GM12873 (cell line): Measurements from ENCODE around the gene LFNG.

Source experiments
- TF ChIP-seq, protein P1 (sequence below): IDR thresholded peaks from 2 replicates; pipeline ENCODE4 v1.5.1; 2012; ENCODE audit warnings: low read depth, mild to moderate bottlenecking, moderate library complexity, low read length, control low read depth; ENCODE audit not compliant: insufficient read depth; ENCODE audit errors: missing control alignments

Gene LFNG

DNA sequence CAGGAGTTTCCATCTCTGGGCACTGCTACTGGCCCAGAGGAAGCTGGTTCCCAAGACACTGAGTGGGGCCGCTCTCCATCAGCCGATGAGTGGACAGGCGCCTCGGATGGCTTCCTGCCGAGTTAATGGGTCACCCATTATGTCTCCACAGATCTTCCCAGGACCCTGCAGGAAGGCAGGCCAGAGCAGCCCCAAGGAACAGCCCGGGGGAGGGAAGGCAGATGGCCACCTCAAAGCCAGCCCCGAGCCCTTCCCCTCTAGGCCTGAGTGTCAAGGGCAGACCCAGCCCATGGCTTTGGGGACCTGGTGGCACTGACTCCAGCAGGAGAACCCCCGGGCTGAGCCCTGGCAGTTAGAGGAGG lies 3.4 kb upstream of the LFNG start:
- TF ChIP-seq, protein P1, sequence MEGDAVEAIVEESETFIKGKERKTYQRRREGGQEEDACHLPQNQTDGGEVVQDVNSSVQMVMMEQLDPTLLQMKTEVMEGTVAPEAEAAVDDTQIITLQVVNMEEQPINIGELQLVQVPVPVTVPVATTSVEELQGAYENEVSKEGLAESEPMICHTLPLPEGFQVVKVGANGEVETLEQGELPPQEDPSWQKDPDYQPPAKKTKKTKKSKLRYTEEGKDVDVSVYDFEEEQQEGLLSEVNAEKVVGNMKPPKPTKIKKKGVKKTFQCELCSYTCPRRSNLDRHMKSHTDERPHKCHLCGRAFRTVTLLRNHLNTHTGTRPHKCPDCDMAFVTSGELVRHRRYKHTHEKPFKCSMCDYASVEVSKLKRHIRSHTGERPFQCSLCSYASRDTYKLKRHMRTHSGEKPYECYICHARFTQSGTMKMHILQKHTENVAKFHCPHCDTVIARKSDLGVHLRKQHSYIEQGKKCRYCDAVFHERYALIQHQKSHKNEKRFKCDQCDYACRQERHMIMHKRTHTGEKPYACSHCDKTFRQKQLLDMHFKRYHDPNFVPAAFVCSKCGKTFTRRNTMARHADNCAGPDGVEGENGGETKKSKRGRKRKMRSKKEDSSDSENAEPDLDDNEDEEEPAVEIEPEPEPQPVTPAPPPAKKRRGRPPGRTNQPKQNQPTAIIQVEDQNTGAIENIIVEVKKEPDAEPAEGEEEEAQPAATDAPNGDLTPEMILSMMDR, result no peak

DNA sequence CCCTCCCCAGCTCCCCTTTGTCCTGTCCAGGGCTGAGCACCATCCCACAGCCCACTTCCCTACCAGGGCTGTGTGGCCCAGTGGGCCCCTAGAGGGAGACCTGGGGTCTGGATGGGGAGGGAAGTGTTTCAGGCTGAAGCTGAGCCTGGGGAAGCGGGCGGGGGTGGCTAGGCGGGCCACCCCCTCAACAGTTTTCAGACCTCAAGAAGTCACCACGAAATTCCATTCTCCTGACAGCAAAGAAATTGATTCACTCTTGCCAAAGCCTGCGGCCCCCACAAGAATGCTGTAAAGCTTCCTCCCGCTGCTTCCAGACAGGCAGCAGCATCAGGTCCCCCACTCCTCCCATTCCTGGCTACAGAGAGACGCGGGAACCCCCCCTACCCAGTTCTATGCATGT lies 2.5 kb upstream of the LFNG start:
- TF ChIP-seq, protein P1, result no peak

DNA sequence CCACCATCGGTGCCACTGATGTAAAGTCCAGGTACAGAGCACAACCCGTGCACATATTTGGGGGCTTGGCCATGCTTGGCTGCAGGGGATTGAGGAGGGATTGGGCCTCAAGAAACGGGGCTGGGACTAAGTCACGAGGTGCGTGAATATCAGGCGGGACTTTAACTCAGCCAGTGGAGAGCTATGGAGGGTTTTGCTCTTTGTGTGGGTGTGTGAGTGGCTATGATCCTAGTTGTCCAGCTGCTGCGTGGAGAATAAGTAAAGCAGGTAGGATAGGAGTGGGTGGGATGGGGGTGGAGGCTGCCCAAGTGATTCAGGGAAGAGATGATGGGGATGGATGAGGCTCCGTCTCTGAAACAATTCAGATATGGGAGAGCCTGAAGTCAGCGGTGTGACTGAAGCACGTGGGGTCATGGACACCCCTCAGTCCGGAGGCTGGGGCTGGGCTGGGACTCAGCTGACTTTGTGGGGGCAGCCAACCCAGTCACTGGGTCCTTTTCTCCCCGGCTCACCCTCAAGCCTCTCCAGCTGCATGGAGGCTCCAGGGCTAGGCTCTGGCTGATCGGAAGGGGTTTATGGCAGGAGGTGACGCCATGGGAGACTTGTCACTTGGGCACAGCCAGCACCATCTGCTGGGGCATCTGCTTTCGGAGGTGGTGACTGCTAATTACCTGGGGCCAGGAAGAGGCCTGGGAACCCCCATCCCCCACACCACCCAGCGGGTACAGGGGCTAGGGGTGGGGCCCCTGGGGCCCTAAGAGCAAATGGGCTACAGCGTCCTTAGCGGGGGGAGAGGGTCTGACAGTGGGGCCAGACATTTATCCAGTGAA lies 1.7 kb upstream of the LFNG start:
- TF ChIP-seq, protein P1, result no peak

- TF ChIP-seq, protein P1, result no peak
Measured at GRCh38 chr7:2518737-2519118, 846 bp upstream of the LFNG start.

- TF ChIP-seq, protein P1, result no peak
Measured at GRCh38 chr7:2520131-2520760, 672 bp downstream of the LFNG start.

GRCh38 chr7:2520761-2521290 lies 1.3 kb downstream of the LFNG start:
- TF ChIP-seq, protein P1, result no peak

DNA sequence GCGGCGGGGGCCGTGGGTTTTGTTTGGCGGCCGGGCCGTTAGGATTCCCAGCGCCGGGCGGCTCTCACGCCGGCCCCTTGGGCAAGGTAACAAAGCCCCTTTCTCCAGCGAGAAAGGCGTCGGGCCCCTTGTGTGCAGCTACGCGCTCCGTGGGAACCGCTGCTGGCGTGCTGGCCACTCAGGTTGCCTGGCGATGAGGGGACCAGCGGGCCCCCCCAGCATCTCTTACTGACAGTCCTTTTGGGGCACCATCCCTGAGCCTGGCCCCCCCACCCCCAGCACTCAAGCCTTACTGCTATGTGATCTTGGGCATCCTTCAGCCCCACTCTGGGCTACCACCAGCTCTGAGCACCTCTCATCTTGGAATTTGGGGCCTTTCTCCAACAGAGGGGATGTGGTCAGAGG lies 1.8 kb downstream of the LFNG start:
- TF ChIP-seq, protein P1, result no peak
